SK-N-SH (cell line): Measurements from ENCODE around the gene ZRANB2. TPM values are rescaled to one million over a fixed set of nuclear protein-coding genes. Genes with fewer than 3 reads are reported as not detected.

ENCODE experiments used
- CTCF ChIA-PET: fragments of 300-600, 350-600 bp; formaldehyde crosslinking; extraction: SDS; loops from one replicate; lab custom pipeline; 2021; lab: Yijun Ruan, JAX
- POLR2A ChIA-PET: fragments of 350-600 bp; sonication (Branson Sonifier 250); formaldehyde crosslinking; extraction: SDS; loops from one replicate; lab custom pipeline; 2020; ENCODE audit warnings: antibody characterized with exemption, inconsistent platforms; lab: Yijun Ruan, JAX
- DNase-seq: peaks from one replicate; pipeline ENCODE4 v3.0.0; 2012
- H2AFZ ChIP-seq: fragments of 200-600 bp; sonication (generic); 2 replicates; pipeline ENCODE4 v1.8.1; 2016; ENCODE audit warnings: antibody characterized with exemption, mild to moderate bottlenecking, low read depth
- H3F3A ChIP-seq: fragments of 200-600 bp; sonication (generic); replicated peaks from 2 replicates; pipeline ENCODE3; 2016; ENCODE audit warnings: antibody characterized with exemption, mild to moderate bottlenecking; ENCODE audit not compliant: insufficient read depth
- H3K27ac ChIP-seq, 2 experiments: fragments of 200-500 bp in 1 of 2; fragments of 200-600 bp in 1 of 2; sonication (Bioruptor generic) in 1 of 2; sonication (generic), shearing (Covaris generic) in 1 of 2; 2 replicates each; pipeline versions ENCODE4 v1.5.1 to v1.6.1; 2014 to 2016; ENCODE audit warnings: low read depth in 2 of 2, inconsistent platforms in 1 of 2, low read length in 1 of 2, mild to moderate bottlenecking in 1 of 2, mixed read lengths in 1 of 2
- H3K27me3 ChIP-seq: fragments of 200-600 bp; sonication (generic), shearing (Covaris generic); 2 replicates; pipeline ENCODE4 v1.6.1; 2016; ENCODE audit warnings: mixed run types; ENCODE audit not compliant: insufficient read depth
- H3K36me3 ChIP-seq, 2 experiments: fragments of 200-500 bp in 1 of 2; fragments of 200-600 bp in 1 of 2; sonication (Bioruptor generic) in 1 of 2; sonication (generic) in 1 of 2; replicated peaks in 1 of 2; 2 replicates each; pipeline versions ENCODE3 to v1.5.1; 2014 to 2016; ENCODE audit warnings: low read length in 1 of 2, mild to moderate bottlenecking in 1 of 2; ENCODE audit not compliant: insufficient read depth in 2 of 2, control insufficient read depth in 1 of 2
- H3K4me1 ChIP-seq, 2 experiments: fragments of 200-500 bp in 1 of 2; fragments of 200-600 bp in 1 of 2; sonication (Bioruptor generic) in 1 of 2; sonication (generic), shearing (Covaris generic) in 1 of 2; 2 replicates each; pipeline versions ENCODE4 v1.5.1 to v1.6.1; 2014 to 2016; ENCODE audit warnings: low read depth in 1 of 2, low read length in 1 of 2, mixed run types in 1 of 2; ENCODE audit not compliant: insufficient read depth in 2 of 2, control insufficient read depth in 1 of 2
- H3K4me2 ChIP-seq: fragments of 200-600 bp; sonication (generic), shearing (Covaris generic); 2 replicates; pipeline ENCODE4 v1.6.1; 2017; ENCODE audit warnings: mixed run types
- H3K4me3 ChIP-seq, 2 experiments: fragments of 200-500 bp in 1 of 2; fragments of 200-600 bp in 1 of 2; sonication (Bioruptor generic) in 1 of 2; sonication (generic), shearing (Covaris generic) in 1 of 2; 2 replicates each; pipeline versions ENCODE4 v1.5.1 to v1.8.1; 2014 to 2016; ENCODE audit warnings: low read depth in 2 of 2, inconsistent platforms in 1 of 2, low read length in 1 of 2, mild to moderate bottlenecking in 1 of 2, mixed read lengths in 1 of 2, moderate library complexity in 1 of 2
- H3K79me2 ChIP-seq: fragments of 200-600 bp; sonication (generic); 2 replicates; pipeline ENCODE4 v1.8.1; 2017; ENCODE audit warnings: mild to moderate bottlenecking; ENCODE audit not compliant: insufficient read depth
- H3K9ac ChIP-seq: fragments of 200-600 bp; sonication (generic); 2 replicates; pipeline ENCODE4 v1.6.1; 2017; ENCODE audit warnings: mixed run types
- H3K9me2 ChIP-seq: fragments of 200-600 bp; sonication (generic); 2 replicates; pipeline ENCODE4 v1.6.1; 2017; ENCODE audit warnings: mixed run types
- H3K9me3 ChIP-seq: fragments of 200-600 bp; sonication (generic); 2 replicates; pipeline ENCODE4 v1.6.1; 2017; ENCODE audit warnings: mixed run types, mild to moderate bottlenecking, moderate library complexity
- H4K20me1 ChIP-seq: fragments of 200-600 bp; sonication (generic); 2 replicates; pipeline ENCODE4 v1.6.1; 2017; ENCODE audit warnings: mild to moderate bottlenecking, mixed run types; ENCODE audit not compliant: insufficient read depth
- CTCF ChIP-seq: fragments of 200-600 bp; sonication (generic); IDR thresholded peaks from 2 replicates; pipeline ENCODE4 v1.6.1; 2017; ENCODE audit warnings: antibody characterized with exemption, mild to moderate bottlenecking, moderate library complexity
- EP300 ChIP-seq, 2 experiments: IDR thresholded peaks; 2 replicates each; pipeline versions ENCODE4 v1.4.0 to v1.6.1; 2012; ENCODE audit warnings: borderline replicate concordance in 1 of 2, low read depth in 1 of 2, low read length in 1 of 2
- EZH2phosphoT487 ChIP-seq: fragments of 200-600 bp; sonication (generic); IDR thresholded peaks from 2 replicates; pipeline ENCODE4 v1.6.1; 2017; ENCODE audit warnings: low read depth, mixed run types, mild to moderate bottlenecking, antibody characterized with exemption, moderate library complexity, borderline replicate concordance
- FOXJ3 ChIP-seq: sonication (generic); formaldehyde crosslinking; IDR thresholded peaks from 2 replicates; pipeline ENCODE4 v1.5.1; 2020; ENCODE audit warnings: mild to moderate bottlenecking, missing genetic modification reagents
- FOXM1 ChIP-seq: IDR thresholded peaks from 2 replicates; pipeline ENCODE4 v1.4.0; 2012; ENCODE audit warnings: low read depth, mild to moderate bottlenecking
- IRF3 ChIP-seq: fragments of 150-350 bp; IDR thresholded peaks from 2 replicates; pipeline ENCODE4 v1.6.1; 2016; ENCODE audit warnings: mild to moderate bottlenecking, low read depth, low read length
- JUND ChIP-seq: IDR thresholded peaks from 2 replicates; pipeline ENCODE4 v1.4.0; 2012
- MXI1 ChIP-seq: IDR thresholded peaks from 2 replicates; pipeline ENCODE4 v1.6.1; 2012; ENCODE audit warnings: mild to moderate bottlenecking, low read depth, low read length, improper control_type of control experiment
- NFIC ChIP-seq: IDR thresholded peaks from 2 replicates; pipeline ENCODE4 v1.4.0; 2012; ENCODE audit warnings: borderline replicate concordance
- POLR2AphosphoS5 ChIP-seq: IDR thresholded peaks from 2 replicates; pipeline ENCODE4 v1.6.1; 2012; ENCODE audit warnings: low read depth, low read length
- RFX5 ChIP-seq: IDR thresholded peaks from 2 replicates; pipeline ENCODE4 v1.6.1; 2012; ENCODE audit warnings: mild to moderate bottlenecking, improper control_type of control experiment, low read length
- SIN3A ChIP-seq: IDR thresholded peaks from 2 replicates; pipeline ENCODE4 v1.6.1; 2012; ENCODE audit warnings: low read depth, mild to moderate bottlenecking, low read length, moderate library complexity, borderline replicate concordance
- TCF12 ChIP-seq: IDR thresholded peaks from 2 replicates; pipeline ENCODE4 v1.4.0; 2012
- WGBS: methylation state at CpG from one replicate; pipeline ENCODE4 v1.1.6; 2017; ENCODE audit warnings: low lambda C conversion rate; 5-methylcytosine and 5-hydroxymethylcytosine counted together
- polyA plus RNA-seq, 3 experiments: library from polyadenylated mRNA; depleted of rRNA; stranded (reverse); fragments of >200 nt; gene quantifications; 2 replicates each; pipeline ENCODE4 v1.2.3, GENCODE V29; 2012
- TF ChIP-seq, protein P1 (sequence below): IDR thresholded peaks from 2 replicates; pipeline ENCODE4 v1.6.1; 2012; ENCODE audit warnings: mild to moderate bottlenecking, low read depth, low read length, moderate library complexity
- TF ChIP-seq, protein P2 (sequence below): fragments of 150-350 bp; IDR thresholded peaks from 2 replicates; pipeline ENCODE4 v1.6.1; 2017; ENCODE audit warnings: antibody characterized with exemption, low read length, low read depth, borderline replicate concordance
- TF ChIP-seq, protein P3 (sequence below): IDR thresholded peaks from 2 replicates; pipeline ENCODE4 v1.4.0; 2012; ENCODE audit warnings: low read depth, borderline replicate concordance

The ZRANB2 gene
- polyA plus RNA-seq, 1 of the 3 experiments (the other 2 are of a cell fraction) = 45.2 TPM

- H4K20me1 ChIP-seq = no peaks in the 10 kb centered on the region
- no peaks in the 10 kb centered on the region; a peak in 1 of 4 replicates for H3K4me1 ChIP-seq
- H3K36me3 ChIP-seq = no peaks in the 10 kb centered on the region
- no peaks in the 10 kb centered on the region for H3K9me3 ChIP-seq
- no peak for DNase-seq
- H3K4me2 ChIP-seq = no peak overlapping the region
- H3K4me3 ChIP-seq = no peak overlapping the region
- TF ChIP-seq TCF12 = no peak
- TF ChIP-seq, protein P1, sequence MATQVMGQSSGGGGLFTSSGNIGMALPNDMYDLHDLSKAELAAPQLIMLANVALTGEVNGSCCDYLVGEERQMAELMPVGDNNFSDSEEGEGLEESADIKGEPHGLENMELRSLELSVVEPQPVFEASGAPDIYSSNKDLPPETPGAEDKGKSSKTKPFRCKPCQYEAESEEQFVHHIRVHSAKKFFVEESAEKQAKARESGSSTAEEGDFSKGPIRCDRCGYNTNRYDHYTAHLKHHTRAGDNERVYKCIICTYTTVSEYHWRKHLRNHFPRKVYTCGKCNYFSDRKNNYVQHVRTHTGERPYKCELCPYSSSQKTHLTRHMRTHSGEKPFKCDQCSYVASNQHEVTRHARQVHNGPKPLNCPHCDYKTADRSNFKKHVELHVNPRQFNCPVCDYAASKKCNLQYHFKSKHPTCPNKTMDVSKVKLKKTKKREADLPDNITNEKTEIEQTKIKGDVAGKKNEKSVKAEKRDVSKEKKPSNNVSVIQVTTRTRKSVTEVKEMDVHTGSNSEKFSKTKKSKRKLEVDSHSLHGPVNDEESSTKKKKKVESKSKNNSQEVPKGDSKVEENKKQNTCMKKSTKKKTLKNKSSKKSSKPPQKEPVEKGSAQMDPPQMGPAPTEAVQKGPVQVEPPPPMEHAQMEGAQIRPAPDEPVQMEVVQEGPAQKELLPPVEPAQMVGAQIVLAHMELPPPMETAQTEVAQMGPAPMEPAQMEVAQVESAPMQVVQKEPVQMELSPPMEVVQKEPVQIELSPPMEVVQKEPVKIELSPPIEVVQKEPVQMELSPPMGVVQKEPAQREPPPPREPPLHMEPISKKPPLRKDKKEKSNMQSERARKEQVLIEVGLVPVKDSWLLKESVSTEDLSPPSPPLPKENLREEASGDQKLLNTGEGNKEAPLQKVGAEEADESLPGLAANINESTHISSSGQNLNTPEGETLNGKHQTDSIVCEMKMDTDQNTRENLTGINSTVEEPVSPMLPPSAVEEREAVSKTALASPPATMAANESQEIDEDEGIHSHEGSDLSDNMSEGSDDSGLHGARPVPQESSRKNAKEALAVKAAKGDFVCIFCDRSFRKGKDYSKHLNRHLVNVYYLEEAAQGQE = no peak
- no peak for TF ChIP-seq IRF3
- no peak for TF ChIP-seq EP300 (IDR thresholded peaks at IDR 0.05; ENCODE audit: borderline replicate concordance in 1 of 2, low read depth in 1 of 2, low read length in 1 of 2)
- no peak for TF ChIP-seq JUND
- no peak for TF ChIP-seq RFX5
- no peak for TF ChIP-seq NFIC
- TF ChIP-seq SIN3A = no peak
- no peak for TF ChIP-seq MXI1
- no peak for TF ChIP-seq POLR2AphosphoS5
- no peak for TF ChIP-seq CTCF
- no peak for TF ChIP-seq FOXJ3
- TF ChIP-seq, protein P2, sequence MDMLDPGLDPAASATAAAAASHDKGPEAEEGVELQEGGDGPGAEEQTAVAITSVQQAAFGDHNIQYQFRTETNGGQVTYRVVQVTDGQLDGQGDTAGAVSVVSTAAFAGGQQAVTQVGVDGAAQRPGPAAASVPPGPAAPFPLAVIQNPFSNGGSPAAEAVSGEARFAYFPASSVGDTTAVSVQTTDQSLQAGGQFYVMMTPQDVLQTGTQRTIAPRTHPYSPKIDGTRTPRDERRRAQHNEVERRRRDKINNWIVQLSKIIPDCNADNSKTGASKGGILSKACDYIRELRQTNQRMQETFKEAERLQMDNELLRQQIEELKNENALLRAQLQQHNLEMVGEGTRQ = no peak
- no peak for TF ChIP-seq FOXM1
- TF ChIP-seq EZH2phosphoT487 = no peak
- TF ChIP-seq, protein P3, sequence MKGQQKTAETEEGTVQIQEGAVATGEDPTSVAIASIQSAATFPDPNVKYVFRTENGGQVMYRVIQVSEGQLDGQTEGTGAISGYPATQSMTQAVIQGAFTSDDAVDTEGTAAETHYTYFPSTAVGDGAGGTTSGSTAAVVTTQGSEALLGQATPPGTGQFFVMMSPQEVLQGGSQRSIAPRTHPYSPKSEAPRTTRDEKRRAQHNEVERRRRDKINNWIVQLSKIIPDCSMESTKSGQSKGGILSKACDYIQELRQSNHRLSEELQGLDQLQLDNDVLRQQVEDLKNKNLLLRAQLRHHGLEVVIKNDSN = no peak
- H3K79me2 ChIP-seq = no peaks in the 10 kb centered on the region
- no peaks in the 10 kb centered on the region for H3K27me3 ChIP-seq
- POLR2A ChIA-PET = no interaction called here
- no peaks in the 10 kb centered on the region for H3F3A ChIP-seq
- no peaks in the 10 kb centered on the region for H3K9me2 ChIP-seq
- no peak overlapping the region for H2AFZ ChIP-seq
- H3K9ac ChIP-seq = no peak overlapping the region
- WGBS = 76% methylated on average over 1 of the region's 1 CpG
- no peak overlapping the region for H3K27ac ChIP-seq
- CTCF ChIA-PET = no interaction called here
Observed at GRCh38 chr1:71097428-71097827, 16.6 kb upstream of the ZRANB2 start.
